OCI-LY1 (cell line): ENCODE data around the gene ABCC3.

Experiments
- EZH2 ChIP-seq: fragments of 200-600 bp; sonication (generic), shearing (Covaris generic); IDR thresholded peaks from 2 replicates; pipeline ENCODE4 v1.8.0; 2017; ENCODE audit warnings: borderline replicate concordance, mixed run types, mild to moderate bottlenecking, antibody characterized with exemption, low read length, moderate library complexity, mixed read lengths
- TF ChIP-seq, protein P1 (sequence below): fragments of 200-600 bp; sonication (generic), shearing (Covaris generic); IDR thresholded peaks from 2 replicates; pipeline ENCODE4 v1.5.1; 2017; ENCODE audit warnings: mild to moderate bottlenecking, antibody characterized with exemption, low read length, moderate library complexity, mixed read lengths

DNA sequence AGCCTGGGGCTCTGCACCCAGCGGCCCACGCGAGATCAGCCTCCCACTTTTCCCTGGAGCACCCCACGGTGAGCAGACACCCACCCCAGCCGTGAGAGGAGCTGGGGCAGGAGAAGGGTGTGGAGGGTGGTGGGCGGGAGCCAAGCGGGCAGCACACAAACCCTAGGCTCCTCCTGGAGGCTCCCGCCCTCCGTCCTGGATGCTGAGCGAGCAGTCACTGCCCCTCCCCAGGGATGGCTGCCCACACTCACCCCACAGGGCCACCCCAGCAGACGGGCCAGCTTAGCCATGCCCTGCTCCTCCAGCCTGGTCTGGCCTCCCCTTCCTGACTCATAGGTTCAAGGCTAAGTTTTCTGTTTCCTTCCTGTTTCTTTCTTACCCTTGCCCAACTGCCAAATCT lies 15.7 kb upstream of the ABCC3 start:
- TF ChIP-seq, protein P1, sequence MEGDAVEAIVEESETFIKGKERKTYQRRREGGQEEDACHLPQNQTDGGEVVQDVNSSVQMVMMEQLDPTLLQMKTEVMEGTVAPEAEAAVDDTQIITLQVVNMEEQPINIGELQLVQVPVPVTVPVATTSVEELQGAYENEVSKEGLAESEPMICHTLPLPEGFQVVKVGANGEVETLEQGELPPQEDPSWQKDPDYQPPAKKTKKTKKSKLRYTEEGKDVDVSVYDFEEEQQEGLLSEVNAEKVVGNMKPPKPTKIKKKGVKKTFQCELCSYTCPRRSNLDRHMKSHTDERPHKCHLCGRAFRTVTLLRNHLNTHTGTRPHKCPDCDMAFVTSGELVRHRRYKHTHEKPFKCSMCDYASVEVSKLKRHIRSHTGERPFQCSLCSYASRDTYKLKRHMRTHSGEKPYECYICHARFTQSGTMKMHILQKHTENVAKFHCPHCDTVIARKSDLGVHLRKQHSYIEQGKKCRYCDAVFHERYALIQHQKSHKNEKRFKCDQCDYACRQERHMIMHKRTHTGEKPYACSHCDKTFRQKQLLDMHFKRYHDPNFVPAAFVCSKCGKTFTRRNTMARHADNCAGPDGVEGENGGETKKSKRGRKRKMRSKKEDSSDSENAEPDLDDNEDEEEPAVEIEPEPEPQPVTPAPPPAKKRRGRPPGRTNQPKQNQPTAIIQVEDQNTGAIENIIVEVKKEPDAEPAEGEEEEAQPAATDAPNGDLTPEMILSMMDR: no peak
- no peak for TF ChIP-seq EZH2
